ENCODE measurements around the gene GAN.

GRCh38 chr16:81291117-81291516, 23.6 kb upstream of the GAN start:
- TF ChIP-seq, protein P1, sequence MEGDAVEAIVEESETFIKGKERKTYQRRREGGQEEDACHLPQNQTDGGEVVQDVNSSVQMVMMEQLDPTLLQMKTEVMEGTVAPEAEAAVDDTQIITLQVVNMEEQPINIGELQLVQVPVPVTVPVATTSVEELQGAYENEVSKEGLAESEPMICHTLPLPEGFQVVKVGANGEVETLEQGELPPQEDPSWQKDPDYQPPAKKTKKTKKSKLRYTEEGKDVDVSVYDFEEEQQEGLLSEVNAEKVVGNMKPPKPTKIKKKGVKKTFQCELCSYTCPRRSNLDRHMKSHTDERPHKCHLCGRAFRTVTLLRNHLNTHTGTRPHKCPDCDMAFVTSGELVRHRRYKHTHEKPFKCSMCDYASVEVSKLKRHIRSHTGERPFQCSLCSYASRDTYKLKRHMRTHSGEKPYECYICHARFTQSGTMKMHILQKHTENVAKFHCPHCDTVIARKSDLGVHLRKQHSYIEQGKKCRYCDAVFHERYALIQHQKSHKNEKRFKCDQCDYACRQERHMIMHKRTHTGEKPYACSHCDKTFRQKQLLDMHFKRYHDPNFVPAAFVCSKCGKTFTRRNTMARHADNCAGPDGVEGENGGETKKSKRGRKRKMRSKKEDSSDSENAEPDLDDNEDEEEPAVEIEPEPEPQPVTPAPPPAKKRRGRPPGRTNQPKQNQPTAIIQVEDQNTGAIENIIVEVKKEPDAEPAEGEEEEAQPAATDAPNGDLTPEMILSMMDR (conservative IDR thresholded peaks at IDR 0.05 in 1 of 2, IDR thresholded peaks at IDR 0.05 in 1 of 2; ENCODE audit: low read depth in 1 of 2, low read length in 2 of 2): no peak
- TF ChIP-seq EZH2 (IDR thresholded peaks at IDR 0.05; ENCODE audit: low read length, missing control alignments): no peak

All from fibroblast of lung (primary cell).